GM12875 (cell line): Measurements from ENCODE around the gene SEC22A.

Experiments
- H3K4me3 ChIP-seq: one replicate; pipeline ENCODE4 v1.5.1; 2011; ENCODE audit warnings: low read depth, low read length, control low read depth
- CTCF ChIP-seq: IDR thresholded peaks from 2 replicates; pipeline ENCODE4 v1.5.1; 2011; ENCODE audit warnings: low read depth, mild to moderate bottlenecking, control low read depth, inconsistent platforms, low read length, moderate library complexity, borderline replicate concordance; ENCODE audit not compliant: insufficient read depth

Gene SEC22A

GRCh38 chr3:123239756-123240155 lies 38.0 kb downstream of the SEC22A start:
- H3K4me3 ChIP-seq: no peak overlapping the region
- TF ChIP-seq CTCF: no peak

GRCh38 chr3:123244128-123244527 lies 42.4 kb downstream of the SEC22A start:
- TF ChIP-seq CTCF: no peak
- H3K4me3 ChIP-seq: no peak overlapping the region

GRCh38 chr3:123246866-123247265 lies 45.1 kb downstream of the SEC22A start:
- no peak overlapping the region for H3K4me3 ChIP-seq
- TF ChIP-seq CTCF: no peak

GRCh38 chr3:123256256-123256655 lies 54.5 kb downstream of the SEC22A start:
- TF ChIP-seq CTCF: no peak
- H3K4me3 ChIP-seq: no peak overlapping the region

GRCh38 chr3:123258359-123258758 lies 56.6 kb downstream of the SEC22A start:
- TF ChIP-seq CTCF: no peak
- H3K4me3 ChIP-seq: no peak overlapping the region

- TF ChIP-seq CTCF: no peak
- H3K4me3 ChIP-seq: no peak overlapping the region
Measured at GRCh38 chr3:123258811-123259420, 57.2 kb downstream of the SEC22A start.

GRCh38 chr3:123261666-123262065 lies 59.9 kb downstream of the SEC22A start:
- no peak for TF ChIP-seq CTCF

More at GRCh38 chr3:123261666-123262065, 59.9 kb downstream of the SEC22A start:
- H3K4me3 ChIP-seq: no peak overlapping the region
